Smooth muscle cell (in vitro differentiated cells): Measurements from ENCODE around the gene FRRS1. TPM values are rescaled to one million over a fixed set of nuclear protein-coding genes. Genes with fewer than 3 reads are reported as not detected.

Experiments
- DNase-seq: peaks from one replicate; lab custom pipeline; 2025; ENCODE audit not compliant: unreplicated experiment; lab: John Stamatoyannopoulos, UW
- H2AFZ ChIP-seq: fragments of 200-600 bp; sonication (generic); 2 replicates; pipeline ENCODE4 v1.6.0; 2016; ENCODE audit warnings: antibody characterized with exemption, low read depth, mild to moderate bottlenecking
- H3F3A ChIP-seq: fragments of 200-600 bp; sonication (generic); 2 replicates; pipeline ENCODE4 v1.6.0; 2017; ENCODE audit warnings: antibody characterized with exemption, low read depth
- H3K27ac ChIP-seq: fragments of 200-600 bp; sonication (generic); 2 replicates; pipeline ENCODE4 v1.5.1; 2016; ENCODE audit warnings: low read depth, mild to moderate bottlenecking
- H3K27me3 ChIP-seq: fragments of 200-600 bp; sonication (generic); 2 replicates; pipeline ENCODE4 v1.6.1; 2016; ENCODE audit warnings: low read depth, mild to moderate bottlenecking
- H3K36me3 ChIP-seq: fragments of 200-600 bp; sonication (generic); 2 replicates; pipeline ENCODE4 v1.5.1; 2016; ENCODE audit warnings: low read depth
- H3K4me1 ChIP-seq: fragments of 200-600 bp; sonication (generic); 2 replicates; pipeline ENCODE4 v1.5.1; 2016; ENCODE audit warnings: low read depth
- H3K4me2 ChIP-seq: fragments of 200-600 bp; sonication (generic); 2 replicates; pipeline ENCODE4 v1.6.0; 2016; ENCODE audit warnings: mild to moderate bottlenecking
- H3K4me3 ChIP-seq: fragments of 200-600 bp; sonication (generic); 2 replicates; pipeline ENCODE4 v1.5.1; 2016; ENCODE audit warnings: mild to moderate bottlenecking
- H3K79me2 ChIP-seq: fragments of 200-600 bp; sonication (generic); 2 replicates; pipeline ENCODE4 v1.6.0; 2016; ENCODE audit warnings: low read depth, mild to moderate bottlenecking
- H3K9ac ChIP-seq: fragments of 200-600 bp; sonication (generic); 2 replicates; pipeline ENCODE4 v1.6.0; 2016; ENCODE audit warnings: low read depth
- H3K9me3 ChIP-seq: fragments of 200-600 bp; sonication (generic); replicated peaks from 2 replicates; pipeline ENCODE4 v1.5.1; 2016; ENCODE audit warnings: low read depth
- H4K20me1 ChIP-seq: fragments of 200-600 bp; sonication (generic); 2 replicates; pipeline ENCODE4 v1.6.0; 2016; ENCODE audit warnings: low read depth
- whole genome bisulfite sequencing: methylation state at CpG from one replicate; pipeline ENCODE4 v1.1.7; 2016; ENCODE audit warnings: low lambda C conversion rate; 5-methylcytosine and 5-hydroxymethylcytosine counted together
- polyA plus RNA-seq: library from polyadenylated mRNA; unstranded; fragments of >200 nt; fragmentation: Nextera tagmentation; extraction: Ambion mirVana; gene quantifications from 2 replicates; pipeline ENCODE4 v1.2.1, GENCODE V29; 2016
- total RNA-seq: library from RNA; depleted of rRNA; stranded (reverse); fragments of >200 nt; gene quantifications from 2 replicates; pipeline ENCODE4 v1.2.3, GENCODE V29; 2014
- TF ChIP-seq, protein P1 (sequence below): fragments of 200-600 bp; sonication (generic); IDR thresholded peaks from 2 replicates; pipeline ENCODE4 v1.5.1; 2017; ENCODE audit warnings: borderline replicate concordance, mild to moderate bottlenecking, antibody characterized with exemption; ENCODE audit not compliant: insufficient read depth, poor library complexity, severe bottlenecking

The FRRS1 gene
- total and polyA plus RNA-seq, 2 experiments from 2014 or later: 0.79 to 17.0 TPM

DNA sequence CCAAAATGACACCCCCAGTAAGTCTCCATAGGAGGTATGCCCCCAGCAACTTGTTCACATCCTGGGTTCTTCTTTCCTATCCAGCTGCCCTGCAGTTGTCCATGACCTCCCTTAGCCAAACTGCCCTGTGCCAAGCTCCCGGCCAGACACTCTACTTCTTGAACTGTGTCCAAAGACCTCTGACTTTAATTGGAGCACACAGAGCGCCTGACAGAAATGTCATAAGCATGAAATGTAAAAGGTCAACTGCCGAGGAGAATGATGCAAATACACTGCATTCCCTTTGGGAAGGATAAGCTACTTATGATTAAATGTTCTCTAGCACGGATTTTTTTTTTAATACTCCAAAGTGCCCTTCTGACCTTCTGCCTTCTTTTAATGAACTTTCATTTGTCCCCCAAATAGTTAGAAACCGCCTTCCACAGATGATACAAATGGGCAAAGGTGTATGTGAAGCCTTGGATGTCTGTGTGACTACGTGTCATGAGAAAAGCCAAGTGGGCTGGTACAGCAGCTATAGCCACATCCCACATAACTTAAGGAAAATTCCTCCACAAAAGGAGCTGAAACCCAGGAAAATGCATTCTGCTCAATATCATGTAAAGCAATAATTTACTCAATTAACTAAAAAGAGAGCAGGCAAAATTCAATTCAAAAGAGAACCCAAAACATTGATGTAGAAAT is 93.8 kb downstream of the FRRS1 start:
- DNase-seq: no peak
- Histone ChIP-seq H3K27me3 (no peaks in the 10 kb centered on the region), H3K4me1 (no peaks in the 10 kb centered on the region), H3K79me2 (no peaks in the 10 kb centered on the region), H3K4me3 (no peak overlapping the region), H3F3A (no peaks in the 10 kb centered on the region), H2AFZ (no peak overlapping the region), H4K20me1 (no peaks in the 10 kb centered on the region), H3K9ac (no peak overlapping the region), H3K36me3 (no peaks in the 10 kb centered on the region), H3K4me2 (no peak overlapping the region), H3K27ac (no peak overlapping the region), H3K9me3 (no peaks in the 10 kb centered on the region)
- 88% methylated on average over 6 of the region's 6 CpGs for WGBS
- TF ChIP-seq, protein P1, sequence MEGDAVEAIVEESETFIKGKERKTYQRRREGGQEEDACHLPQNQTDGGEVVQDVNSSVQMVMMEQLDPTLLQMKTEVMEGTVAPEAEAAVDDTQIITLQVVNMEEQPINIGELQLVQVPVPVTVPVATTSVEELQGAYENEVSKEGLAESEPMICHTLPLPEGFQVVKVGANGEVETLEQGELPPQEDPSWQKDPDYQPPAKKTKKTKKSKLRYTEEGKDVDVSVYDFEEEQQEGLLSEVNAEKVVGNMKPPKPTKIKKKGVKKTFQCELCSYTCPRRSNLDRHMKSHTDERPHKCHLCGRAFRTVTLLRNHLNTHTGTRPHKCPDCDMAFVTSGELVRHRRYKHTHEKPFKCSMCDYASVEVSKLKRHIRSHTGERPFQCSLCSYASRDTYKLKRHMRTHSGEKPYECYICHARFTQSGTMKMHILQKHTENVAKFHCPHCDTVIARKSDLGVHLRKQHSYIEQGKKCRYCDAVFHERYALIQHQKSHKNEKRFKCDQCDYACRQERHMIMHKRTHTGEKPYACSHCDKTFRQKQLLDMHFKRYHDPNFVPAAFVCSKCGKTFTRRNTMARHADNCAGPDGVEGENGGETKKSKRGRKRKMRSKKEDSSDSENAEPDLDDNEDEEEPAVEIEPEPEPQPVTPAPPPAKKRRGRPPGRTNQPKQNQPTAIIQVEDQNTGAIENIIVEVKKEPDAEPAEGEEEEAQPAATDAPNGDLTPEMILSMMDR: no peak

DNA sequence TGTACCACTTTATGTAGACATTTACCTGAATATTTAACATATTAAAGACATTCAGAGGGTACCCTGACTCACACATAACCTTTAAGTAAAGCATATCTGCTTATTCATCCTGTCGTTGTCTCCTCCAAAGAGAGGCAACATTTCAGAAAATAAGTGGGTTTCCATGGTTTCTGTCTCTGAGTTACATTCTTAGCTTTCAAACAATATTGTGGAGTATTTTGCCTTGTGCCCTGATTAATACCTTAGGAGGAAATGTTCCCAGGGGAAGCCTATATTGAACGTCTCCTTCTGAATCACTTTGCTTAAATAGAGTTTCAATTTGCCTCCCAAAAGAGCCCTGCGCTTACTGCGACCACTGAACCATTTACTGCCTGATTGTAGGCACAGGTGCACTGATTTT is 94.4 kb downstream of the FRRS1 start:
- H3F3A ChIP-seq: no peaks in the 10 kb centered on the region
- H3K4me3 ChIP-seq: no peak overlapping the region
- H3K79me2 ChIP-seq: no peaks in the 10 kb centered on the region
- H3K4me2 ChIP-seq: no peak overlapping the region
- no peaks in the 10 kb centered on the region for H3K4me1 ChIP-seq
- H3K9ac ChIP-seq: no peak overlapping the region
- DNase-seq: no peak
- H3K36me3 ChIP-seq: no peaks in the 10 kb centered on the region
- TF ChIP-seq, protein P1: no peak
- H2AFZ ChIP-seq: no peak overlapping the region
- 87% methylated on average over 4 of the region's 4 CpGs for WGBS
- no peak overlapping the region for H3K27ac ChIP-seq
- no peaks in the 10 kb centered on the region for H3K27me3 ChIP-seq
- no peaks in the 10 kb centered on the region for H3K9me3 ChIP-seq
- no peaks in the 10 kb centered on the region for H4K20me1 ChIP-seq

DNA sequence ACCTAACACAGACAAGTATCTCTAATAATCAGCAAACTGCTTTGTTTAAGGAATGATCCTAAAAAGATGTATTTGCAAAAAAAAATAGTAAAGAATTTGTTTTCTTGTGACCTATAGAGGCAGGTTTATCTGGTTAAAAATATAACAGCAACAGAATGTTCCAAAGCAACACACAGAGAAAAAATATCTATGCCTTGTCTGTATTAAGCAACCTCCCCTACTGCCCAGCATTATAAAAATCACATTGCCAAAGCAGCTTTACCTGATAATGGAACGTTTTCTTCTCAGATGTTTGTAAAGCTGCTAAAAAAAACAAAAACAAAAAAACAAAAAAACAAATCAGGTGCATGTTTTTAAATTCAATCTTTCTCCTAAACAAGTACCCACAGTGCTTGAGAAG is 95.9 kb downstream of the FRRS1 start:
- no peaks in the 10 kb centered on the region for H4K20me1 ChIP-seq
- no peak overlapping the region for H3K9ac ChIP-seq
- no peak overlapping the region for H3K4me2 ChIP-seq
- no peak overlapping the region for H3K4me3 ChIP-seq
- H3K9me3 ChIP-seq: no peaks in the 10 kb centered on the region
- no peaks in the 10 kb centered on the region for H3K36me3 ChIP-seq
- no peak overlapping the region for H3K27ac ChIP-seq
- no peaks in the 10 kb centered on the region for H3K4me1 ChIP-seq
- H2AFZ ChIP-seq: no peak overlapping the region
- no peaks in the 10 kb centered on the region for H3F3A ChIP-seq
- no peaks in the 10 kb centered on the region for H3K27me3 ChIP-seq
- no peaks in the 10 kb centered on the region for H3K79me2 ChIP-seq
- WGBS: 93% methylated on average over 1 of the region's 1 CpG
- no peak for DNase-seq
- TF ChIP-seq, protein P1: no peak

DNA sequence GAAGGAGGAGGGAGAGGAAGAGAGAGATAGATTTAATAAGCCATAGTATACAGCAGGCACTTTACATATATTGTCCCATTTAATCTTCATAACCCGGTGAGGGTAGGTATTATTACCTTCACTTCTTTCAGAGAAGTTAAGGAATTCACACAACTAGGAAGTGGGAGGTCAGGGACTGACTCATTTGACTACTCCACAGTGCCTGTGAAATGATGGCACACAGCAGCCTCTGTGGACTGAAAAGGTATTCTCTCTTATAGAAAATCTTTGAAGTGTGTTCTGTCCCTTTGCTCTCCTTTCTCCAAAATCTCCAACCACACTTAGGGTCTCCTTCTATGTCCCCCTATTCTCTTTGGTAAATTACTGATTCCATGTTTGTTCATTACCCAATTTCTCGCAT is 96.6 kb downstream of the FRRS1 start:
- H3K79me2 ChIP-seq: no peaks in the 10 kb centered on the region
- no peaks in the 10 kb centered on the region for H3F3A ChIP-seq
- 95% methylated on average over 2 of the region's 2 CpGs for WGBS
- H3K4me3 ChIP-seq: no peak overlapping the region
- H3K27me3 ChIP-seq: no peaks in the 10 kb centered on the region
- H3K9ac ChIP-seq: no peak overlapping the region
- no peaks in the 10 kb centered on the region for H3K36me3 ChIP-seq
- no peak overlapping the region for H2AFZ ChIP-seq
- no peak overlapping the region for H3K4me2 ChIP-seq
- H3K4me1 ChIP-seq: no peaks in the 10 kb centered on the region
- H3K9me3 ChIP-seq: no peaks in the 10 kb centered on the region
- TF ChIP-seq, protein P1: no peak
- DNase-seq: no peak
- H3K27ac ChIP-seq: no peak overlapping the region
- no peaks in the 10 kb centered on the region for H4K20me1 ChIP-seq
